NB4 (cell line): ENCODE results near the gene PFN3.
A peak's percentile ranks its signal among the peaks of the same experiment; 100 is the strongest.

Experiments
- MYC ChIP-seq: IDR thresholded peaks from 2 replicates; pipeline ENCODE4 v1.6.1; 2011; ENCODE audit warnings: low read depth, low read length
- POLR2A ChIP-seq: IDR thresholded peaks from 2 replicates; pipeline ENCODE4 v1.6.1; 2011; ENCODE audit warnings: mild to moderate bottlenecking; ENCODE audit not compliant: insufficient read length; ENCODE audit errors: extremely low read depth
- TF ChIP-seq, protein P1 (sequence below): IDR thresholded peaks from one replicate; pipeline ENCODE4 v1.5.1; 2012; ENCODE audit warnings: low read depth, low read length
- TF ChIP-seq, protein P2 (sequence below): IDR thresholded peaks from 2 replicates; pipeline ENCODE4 v1.6.1; 2011; ENCODE audit warnings: low read depth, low read length

DNA sequence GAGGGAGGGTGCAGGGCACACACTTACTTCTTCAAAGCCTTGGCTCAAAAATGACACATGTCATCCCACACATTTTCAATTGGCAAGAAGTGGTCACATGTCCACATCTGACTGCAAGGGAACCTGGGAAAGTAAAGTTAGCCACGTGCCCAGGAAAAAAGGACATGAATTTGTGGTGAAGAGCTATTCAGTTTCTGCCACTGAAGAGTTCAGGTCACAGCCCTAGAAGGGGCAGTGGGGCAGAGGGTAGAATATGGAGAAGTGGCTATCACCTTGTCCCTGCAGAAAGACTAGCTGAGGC is 44.6 kb downstream of the PFN3 start:
- TF ChIP-seq, protein P1, sequence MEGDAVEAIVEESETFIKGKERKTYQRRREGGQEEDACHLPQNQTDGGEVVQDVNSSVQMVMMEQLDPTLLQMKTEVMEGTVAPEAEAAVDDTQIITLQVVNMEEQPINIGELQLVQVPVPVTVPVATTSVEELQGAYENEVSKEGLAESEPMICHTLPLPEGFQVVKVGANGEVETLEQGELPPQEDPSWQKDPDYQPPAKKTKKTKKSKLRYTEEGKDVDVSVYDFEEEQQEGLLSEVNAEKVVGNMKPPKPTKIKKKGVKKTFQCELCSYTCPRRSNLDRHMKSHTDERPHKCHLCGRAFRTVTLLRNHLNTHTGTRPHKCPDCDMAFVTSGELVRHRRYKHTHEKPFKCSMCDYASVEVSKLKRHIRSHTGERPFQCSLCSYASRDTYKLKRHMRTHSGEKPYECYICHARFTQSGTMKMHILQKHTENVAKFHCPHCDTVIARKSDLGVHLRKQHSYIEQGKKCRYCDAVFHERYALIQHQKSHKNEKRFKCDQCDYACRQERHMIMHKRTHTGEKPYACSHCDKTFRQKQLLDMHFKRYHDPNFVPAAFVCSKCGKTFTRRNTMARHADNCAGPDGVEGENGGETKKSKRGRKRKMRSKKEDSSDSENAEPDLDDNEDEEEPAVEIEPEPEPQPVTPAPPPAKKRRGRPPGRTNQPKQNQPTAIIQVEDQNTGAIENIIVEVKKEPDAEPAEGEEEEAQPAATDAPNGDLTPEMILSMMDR: no peak
- TF ChIP-seq, protein P2, sequence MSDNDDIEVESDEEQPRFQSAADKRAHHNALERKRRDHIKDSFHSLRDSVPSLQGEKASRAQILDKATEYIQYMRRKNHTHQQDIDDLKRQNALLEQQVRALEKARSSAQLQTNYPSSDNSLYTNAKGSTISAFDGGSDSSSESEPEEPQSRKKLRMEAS: peak; percentile 87
- TF ChIP-seq MYC (no peak), POLR2A (no peak)
